ENCODE data around the gene GEMIN7.
A peak's percentile ranks its signal among the peaks of the same experiment; 100 is the strongest.

Gene GEMIN7

DNA sequence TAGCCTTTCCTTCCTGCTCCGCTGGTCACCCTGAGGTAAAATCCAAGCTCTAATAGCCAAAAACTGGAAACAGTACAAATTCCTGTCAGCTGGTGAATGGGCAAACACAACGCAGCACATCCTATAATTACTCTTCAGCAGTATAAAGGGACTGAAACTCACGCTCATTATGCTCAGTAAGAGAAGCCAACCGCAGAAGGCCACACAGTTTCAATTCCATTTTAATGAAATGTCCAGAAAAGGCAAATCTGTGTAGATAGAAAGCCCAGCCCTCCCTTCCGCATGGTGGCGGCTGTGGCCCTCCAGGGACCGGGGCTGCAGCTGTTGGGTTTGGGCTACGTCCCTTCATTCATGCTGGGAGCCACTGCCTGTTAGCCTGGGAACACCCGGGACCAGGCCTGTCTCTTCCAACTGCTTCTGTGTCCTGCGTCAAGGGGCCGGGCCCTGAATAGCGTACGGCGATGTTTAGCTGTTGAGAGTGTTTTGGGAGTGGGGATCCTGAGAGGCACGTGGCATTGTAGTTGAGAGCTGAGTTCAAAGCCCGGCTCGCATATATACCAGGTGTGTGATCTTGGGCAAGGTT, 58.2 kb downstream of the GEMIN7 start:
- intact Hi-C loops (cut with DNase I) = no loop called here
- peak in 27 of 42 donors; percentile 22 to 76 (median 46) for DNase-seq

DNA sequence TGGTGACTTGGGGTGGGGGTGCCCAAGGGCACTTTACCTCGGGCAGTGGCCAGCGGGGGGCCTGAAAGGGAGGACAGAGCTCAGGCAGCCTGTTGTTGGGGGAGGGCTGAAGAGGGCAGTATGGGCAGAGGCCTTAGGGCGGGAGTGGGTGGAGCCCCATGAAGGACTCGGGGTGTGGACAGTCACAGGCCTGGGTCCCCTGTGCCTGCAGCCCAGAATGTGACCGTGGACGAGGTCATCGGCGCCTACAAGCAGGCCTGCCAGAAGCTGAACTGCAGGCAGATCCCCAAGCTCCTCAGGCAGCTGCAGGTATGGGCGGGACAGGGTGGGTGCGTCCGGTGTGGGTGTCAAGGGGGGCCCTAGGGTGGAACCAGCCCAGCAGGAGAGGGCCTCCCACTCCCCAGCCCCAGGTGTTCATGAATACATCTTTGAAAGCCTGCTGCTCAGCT, 59.3 kb downstream of the GEMIN7 start:
- DNase-seq = peak in 17 of 42 donors; percentile 26 to 77 (median 42)
- intact Hi-C loops (cut with DNase I) = no loop called here

DNA sequence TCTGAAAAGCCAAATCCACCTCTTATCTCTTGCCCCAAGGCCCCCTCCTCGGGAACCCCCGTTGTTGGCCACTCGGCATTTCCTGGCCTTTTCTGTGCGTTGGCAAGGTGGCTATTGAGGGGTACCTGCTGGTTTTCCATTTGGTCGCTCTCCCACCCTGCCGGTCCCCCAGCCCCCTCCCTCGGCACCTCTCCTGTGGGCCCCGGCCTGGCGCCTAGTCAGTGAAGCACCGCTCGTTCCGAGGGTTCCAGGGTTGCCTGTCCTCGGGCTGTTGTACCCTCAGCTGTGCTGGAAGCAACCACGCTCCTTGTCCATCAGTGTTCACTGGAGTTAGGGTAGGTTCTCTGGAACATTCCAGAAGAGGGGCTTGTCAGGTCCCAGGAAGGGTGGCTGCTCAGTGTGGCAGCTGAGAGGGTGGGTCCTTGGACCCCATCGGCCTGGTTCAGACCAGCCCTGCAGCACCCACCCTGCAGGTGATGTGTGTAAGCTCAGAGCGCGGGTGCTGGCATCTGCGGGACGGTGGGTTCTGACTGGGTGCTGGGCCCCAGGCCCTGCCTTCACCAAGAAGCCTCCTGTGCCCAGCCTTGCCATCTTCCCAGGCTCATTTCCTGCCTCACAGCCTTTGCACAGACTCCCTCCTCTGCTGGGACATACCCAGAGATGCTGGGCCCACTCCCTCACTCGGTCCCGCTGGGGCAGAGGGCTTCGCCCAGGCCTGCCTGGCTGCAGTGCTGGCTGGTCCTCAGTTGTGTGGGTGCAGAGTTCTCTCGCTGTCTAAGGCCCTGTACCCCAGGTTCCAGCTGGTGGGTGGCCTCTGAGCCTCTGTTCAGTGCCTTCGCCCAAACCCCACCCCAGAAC, 60.5 kb downstream of the GEMIN7 start:
- DNase-seq = no peak
- intact Hi-C loops (cut with DNase I) = no loop called here

- DNase-seq = no peak
- intact Hi-C loops (cut with DNase I) = no loop called here
Measured at GRCh38 chr19:45140144-45140503, 61.1 kb downstream of the GEMIN7 start.

GRCh38 chr19:45140533-45140932, 61.5 kb downstream of the GEMIN7 start:
- DNase-seq = no peak
- intact Hi-C loops (cut with DNase I) = no loop called here

Data from head of caudate nucleus (tissue), 42 donors.